Stimulated activated CD4-positive, alpha-beta T cell treated with anti-CD3 and anti-CD28 coated beads, Interleukin-4, amount 100 ng/mL, for 4 hours (primary cell): ENCODE results near the gene MTREX.

Experiments
- DNase-seq, 2 experiments: peaks; one replicate each; pipeline ENCODE4 v3.0.0-alpha.2; 2020

The MTREX gene

DNA sequence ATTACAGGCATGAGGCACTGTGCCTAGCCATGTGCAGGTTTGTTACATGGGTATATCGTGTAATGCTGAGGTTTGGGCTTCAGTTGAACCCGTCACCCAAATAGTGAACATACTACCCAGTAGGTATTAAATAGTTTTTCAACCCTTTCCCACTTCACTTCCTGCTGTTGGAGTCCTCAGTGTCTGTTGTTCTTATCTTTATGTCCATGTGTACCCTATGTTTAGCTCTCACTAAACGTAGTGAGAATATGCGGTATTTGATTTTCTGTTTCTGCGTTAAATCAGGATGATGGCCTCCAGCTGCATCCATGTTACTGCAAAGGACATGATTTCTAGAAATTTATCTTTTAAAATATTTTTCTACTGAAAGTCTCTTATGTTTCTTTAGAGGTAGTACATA is 17.8 kb downstream of the MTREX start:
- no peak for DNase-seq

DNA sequence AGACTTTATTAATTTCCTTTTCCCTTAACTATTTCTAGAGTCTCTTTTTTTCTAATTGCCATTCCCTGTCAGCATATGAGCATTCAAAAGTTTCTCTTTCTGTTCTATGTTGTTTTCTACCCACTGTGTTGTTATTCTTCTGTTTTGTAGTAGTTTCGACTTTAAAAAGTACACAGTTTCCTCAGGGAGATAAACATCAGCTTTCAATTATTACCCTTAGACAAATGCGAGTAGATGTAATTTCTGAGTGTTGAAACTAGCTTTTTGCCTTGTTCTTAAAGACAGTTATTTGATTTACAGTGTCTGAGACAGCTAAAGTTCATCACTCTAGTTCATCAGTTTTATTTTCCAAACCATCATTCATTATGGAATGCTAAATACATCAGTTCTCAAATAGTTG is 19.5 kb downstream of the MTREX start:
- DNase-seq = no peak

DNA sequence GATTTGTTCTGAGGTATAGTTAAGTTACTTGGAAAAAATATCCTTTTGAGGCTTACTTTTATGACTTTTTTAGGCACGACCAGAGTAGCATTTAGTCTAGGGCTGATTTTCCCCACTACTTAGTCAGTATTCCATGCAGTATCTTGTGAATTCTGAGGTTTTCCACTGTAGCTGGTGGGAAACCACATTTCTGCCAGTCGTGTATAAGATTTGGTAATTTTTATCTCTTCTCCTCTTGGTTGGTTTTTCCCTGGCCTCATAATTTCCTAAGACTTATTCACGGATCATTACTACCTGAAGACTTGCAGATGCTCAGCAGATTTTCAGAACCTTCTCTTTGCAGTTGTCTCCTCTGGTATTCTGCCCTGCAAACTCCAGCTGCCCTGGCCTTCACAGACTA is 23.5 kb downstream of the MTREX start:
- no peak for DNase-seq

DNA sequence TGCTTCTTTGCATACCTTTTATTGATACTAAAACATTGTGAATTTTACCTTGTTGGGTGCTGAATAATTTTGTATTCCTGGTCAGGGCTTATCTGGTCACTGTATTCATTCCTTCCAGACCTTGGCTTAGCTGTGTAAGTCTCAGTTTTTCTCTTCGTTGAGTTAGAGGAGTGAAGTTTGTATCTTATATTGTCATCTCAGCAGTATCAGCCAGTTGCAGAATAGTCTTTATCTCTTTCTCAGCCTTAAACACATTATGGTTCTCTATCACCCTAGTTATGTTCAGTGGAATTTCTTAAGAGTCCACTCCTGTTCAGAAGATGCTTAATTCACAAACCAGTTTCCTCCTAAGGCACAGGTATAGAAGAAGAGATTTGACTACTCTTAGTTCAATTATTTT is 25.2 kb downstream of the MTREX start:
- DNase-seq = no peak

DNA sequence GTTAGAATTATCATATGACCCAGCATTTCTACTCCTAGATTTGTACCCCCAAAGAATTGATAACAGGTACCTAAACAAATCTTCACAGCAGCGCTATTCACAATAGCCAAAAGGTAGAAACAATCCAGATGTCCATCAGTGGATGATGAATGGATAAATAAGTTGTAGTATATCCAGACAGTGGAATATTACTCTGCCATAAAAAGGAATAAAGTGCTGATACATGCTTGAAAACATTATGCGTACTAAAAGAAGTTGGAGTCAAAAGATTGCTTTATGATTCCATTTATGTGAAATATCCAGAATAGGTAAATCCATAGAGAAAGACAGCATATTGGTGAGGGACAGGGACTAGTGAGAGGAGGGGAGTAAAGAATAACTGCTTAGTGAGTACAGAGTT is 26.0 kb downstream of the MTREX start:
- no peak for DNase-seq

DNA sequence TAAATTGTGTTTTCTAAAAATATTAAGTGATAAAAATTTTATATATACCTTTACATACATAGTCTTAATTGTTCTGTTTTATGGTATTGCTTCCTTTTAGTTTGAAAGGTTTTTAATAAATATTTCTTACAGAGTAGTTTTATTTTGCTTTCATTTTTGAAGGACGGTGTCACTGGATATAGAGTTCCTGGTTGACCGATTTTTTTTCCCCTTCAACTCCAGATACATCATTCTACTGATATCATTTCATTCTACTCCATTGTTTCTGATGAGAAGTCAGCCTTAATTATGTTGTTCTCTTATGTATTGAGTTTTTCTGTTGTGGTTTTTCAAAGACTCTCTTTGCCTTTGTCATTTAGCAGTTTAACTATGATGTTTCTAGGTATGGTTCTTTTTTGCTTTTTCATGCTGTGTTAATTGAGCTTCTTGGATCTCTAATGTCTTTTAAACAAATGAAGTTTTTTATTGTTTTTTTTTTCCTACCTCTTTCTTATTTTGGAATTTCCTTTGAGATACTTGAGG is 30.4 kb downstream of the MTREX start:
- DNase-seq = no peak

DNA sequence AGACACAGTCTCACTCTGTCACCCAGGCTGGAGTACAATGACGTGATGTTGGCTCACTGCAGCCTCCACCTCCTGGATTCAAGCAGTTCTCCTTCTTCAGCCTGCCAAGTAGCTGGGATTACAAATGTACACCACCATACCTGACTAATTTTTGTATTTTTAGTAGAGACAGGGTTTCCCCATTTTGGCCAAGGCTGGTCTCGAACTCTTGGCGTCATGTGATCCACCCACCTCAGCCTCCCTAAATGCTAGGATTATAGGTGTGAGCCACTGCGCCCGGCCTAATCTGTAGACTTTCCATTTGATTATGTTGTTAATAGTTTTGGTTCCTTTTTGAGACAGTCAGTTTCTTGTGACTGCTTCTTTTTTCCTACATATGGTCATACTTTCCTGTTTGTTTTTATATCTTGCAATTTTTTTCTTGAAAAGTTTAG is 31.0 kb downstream of the MTREX start:
- DNase-seq = peak in 1 of 2 experiments; percentile 36

DNA sequence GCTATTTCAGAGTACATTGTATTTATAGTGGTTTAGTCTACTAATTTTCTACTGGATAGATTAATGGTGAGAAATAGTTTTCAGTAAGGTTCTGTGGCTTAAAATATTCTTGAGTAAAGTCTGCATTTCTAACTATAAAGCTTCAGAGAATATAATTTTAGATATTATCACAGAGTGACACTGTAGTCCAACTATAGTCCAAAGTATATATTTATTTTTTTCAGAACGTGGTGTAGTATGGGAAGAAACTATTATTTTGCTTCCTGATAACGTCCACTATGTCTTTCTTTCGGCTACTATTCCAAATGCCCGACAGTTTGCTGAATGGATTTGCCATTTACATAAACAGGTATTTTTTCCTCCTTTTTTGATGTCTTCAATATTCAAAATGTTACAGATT is 35.3 kb downstream of the MTREX start:
- DNase-seq = no peak

DNA sequence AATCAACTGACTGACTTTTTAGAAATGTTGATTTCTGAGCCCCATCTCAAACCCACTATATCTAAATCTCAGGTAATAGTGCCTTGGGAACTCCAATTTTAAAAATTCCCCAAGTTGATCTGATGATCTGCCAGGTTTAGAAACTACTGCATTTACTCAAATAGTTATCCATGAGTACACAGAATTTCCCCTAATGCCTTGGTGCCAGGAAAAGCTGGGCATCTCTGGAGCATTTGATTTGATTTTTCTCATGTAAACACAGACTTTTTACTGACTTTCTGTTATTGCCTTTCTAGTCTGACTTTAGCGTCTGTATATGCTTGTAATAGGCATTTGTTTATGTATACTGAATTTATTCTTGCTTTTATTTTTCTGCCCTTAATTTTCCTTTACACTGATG is 35.8 kb downstream of the MTREX start:
- no peak for DNase-seq

DNA sequence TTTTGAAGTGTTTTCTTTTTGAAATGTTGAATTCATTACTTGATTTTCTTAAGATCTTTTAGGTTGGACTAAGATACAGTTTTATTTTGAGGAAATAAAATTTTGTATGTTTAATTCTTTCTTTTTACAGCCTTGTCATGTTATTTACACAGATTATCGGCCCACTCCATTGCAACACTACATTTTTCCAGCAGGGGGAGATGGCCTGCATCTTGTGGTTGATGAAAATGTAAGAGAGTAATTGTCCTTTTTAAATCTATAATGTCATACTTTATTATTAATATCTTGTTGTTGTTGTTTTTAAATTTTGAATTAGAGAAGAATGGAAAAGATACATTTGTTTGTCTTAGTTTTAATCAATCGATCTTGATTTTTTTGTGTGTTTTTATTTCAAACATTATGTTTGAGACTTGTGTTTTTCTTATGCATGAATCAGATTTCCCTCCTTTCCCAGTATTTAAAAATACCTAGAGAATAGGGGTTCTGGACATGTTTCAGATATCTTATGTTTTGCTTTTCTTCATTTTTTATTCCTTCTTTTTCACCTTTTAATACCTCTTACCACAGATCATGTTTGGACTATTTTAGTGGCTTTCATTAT is 36.7 kb downstream of the MTREX start:
- DNase-seq = peak; percentile 45 to 47

DNA sequence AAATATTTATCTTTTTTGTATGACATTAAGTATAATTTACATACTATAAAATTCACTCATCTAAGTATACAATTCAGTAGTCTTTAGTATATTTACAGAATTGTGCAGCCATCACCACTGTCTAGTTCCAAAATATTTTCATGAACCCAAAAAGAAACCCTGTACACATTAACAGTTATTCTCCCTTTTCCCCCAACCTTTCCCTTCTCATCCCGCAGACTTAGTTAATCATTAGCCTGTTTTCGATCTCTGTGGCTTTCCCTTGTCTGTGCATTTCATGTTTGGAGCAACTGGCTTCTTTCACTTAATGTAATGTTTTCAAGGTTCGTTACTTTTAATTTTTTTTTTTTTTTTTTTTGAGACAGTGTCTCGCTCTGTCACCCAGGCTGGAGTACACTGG is 37.5 kb downstream of the MTREX start:
- DNase-seq = no peak

DNA sequence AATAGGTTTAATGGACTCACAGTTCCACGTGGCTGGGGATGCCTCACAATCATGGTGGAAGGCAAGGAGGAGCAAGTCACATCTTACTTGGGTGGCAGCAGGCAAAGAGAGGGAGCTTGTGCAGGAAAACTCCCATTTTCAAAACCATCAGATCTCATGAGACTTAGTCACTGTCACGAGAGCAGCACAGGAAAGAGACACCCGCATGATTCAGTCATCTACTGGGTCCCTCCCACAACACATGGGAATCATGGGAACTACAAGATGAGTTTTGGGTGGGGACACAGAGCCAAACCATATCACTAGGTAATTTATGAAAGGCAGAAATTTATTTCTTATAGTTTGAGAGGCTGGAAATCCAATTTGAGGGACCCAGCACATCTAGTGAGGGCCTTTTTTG is 40.0 kb downstream of the MTREX start:
- DNase-seq = no peak

DNA sequence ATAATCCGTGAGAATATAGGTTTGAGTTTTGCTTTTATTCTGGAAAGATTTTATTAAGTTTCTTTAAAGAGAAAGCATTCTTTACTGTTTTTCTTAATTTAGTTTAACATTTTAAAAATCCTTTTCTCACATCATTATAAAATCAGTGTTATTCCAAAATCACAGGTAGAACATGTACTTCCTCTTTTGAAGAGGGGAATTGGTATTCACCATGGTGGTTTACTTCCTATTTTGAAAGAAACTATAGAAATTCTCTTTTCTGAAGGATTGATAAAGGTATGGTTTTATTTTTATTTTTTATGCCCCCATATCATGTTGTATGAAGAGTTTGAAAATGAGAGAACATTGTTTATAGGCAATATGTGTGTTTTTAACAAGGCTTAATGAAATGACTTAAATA is 43.0 kb downstream of the MTREX start:
- DNase-seq = no peak

DNA sequence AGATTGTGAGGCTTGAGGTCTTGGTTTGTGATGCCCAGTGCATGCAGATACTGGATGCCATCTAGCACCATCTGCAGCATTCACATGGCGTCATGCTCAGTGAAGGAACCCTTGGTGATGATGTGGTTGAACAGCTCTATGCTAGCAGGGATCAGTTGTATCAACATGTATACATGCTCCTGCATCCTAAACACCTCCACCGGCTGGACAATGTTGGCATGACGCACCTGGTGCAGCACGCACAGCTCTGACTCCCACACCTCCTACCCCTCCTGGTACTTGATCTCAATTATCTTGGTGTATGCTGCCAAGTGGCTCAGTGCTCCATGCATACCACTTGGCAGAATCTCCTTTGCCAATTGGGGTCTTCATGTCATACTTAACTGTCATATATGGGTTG is 49.1 kb downstream of the MTREX start:
- DNase-seq = no peak

DNA sequence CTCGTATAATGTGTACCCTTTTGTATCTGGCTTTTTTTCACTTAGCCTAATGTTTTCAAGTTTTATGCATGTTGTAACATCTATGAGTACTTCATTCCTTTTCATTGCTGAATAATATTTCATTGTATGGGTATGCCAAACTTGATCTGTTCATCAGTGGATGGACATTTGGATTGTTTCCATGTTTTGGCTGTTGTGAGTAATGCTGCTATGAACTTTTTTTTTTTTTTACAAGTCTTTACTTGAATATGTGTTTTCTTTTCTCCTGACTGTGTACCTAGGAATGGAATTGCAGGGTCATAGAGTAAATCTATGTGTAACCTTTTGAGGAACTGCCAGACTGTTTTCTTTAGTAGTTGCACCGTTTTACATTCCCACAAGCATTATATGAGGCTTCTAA is 52.4 kb downstream of the MTREX start:
- no peak for DNase-seq

DNA sequence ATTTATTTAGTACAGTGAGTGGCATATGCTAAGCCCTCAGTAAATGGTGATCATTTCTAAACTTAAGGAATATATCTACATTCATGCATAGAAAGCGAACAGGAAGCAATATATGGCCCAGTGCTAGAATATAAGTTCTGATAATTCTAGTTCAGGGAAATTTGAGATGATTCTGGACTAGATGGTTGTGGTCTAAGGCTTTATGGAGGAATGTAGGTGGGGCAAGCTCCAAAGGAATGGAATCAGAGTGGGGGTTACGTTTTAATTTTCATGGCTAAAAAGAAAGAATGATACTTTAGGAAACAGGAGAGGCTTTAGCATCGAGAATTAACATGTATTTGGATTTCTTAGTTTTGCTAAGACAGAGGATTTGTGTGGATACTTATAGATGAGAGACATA is 56.1 kb downstream of the MTREX start:
- no peak for DNase-seq

DNA sequence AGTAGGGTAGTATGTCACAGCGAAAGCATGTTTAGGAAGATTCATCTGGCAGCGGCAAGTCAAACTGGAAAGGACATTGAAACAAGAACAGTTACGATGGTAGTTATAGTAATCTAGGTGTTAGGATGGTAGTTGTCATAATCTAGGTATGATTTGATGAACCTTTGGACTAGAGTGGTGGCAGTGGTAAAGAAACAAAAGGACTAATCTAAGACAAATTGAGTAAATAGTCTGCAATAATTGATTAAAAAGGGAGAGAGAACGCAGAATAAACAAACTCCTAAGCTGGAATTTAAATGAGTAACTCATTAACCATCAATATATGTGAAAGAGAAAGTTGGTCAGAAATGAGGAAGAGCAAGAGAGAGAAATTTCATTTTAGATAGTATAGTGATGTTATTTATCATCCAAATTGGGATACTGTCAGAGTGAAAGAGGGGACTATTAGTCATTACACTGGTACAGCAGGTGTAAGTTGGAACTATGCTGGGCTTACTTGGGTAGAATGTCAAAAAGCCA is 56.8 kb downstream of the MTREX start:
- no peak for DNase-seq

DNA sequence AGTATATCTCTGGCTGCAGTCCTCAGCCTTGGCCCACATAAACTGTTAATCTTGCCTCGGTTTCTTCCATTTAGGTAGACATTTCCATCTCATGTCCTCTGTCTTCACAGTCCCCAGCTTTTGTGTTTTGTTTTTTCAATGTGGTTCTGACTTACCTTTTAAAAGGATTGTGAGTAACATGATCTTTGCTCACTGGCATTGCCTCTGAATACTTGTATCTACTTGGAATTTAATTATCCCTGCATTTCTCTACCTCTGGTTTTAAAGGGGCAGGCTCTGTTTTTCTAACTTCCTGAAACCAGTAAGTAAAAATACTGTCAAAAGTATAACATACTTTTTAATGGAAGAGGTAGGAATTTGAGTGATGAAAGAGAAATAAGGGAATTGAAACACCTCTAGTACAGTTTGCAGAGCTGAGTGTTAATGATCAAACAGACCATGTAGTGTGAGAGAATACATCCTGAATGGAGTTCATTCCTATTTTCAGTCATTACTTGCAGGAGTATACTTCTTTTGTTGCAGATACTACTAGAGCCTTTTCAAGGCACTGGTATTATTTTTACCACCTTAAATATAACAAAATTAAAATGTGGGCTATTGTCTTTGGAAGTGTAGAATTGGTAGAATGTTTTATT is 62.6 kb downstream of the MTREX start:
- no peak for DNase-seq

DNA sequence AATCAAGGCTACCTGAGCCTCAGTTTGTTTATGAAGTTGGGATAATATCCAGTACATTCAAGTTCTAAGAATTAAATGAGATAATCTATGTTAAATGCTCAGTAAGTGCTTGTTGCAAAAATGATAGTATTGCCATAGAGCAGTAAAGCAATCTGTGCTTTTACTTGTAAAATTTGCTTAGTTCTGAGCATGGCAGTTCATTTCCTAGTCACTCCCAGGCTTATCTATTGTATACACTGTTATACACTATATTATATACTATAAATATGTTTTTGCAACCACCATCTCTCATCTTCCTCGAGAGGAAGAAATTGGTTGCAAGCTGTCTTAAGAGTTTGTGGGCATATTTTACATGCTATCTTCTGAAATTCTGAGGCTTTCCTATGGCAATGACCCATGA is 63.4 kb downstream of the MTREX start:
- DNase-seq = no peak

DNA sequence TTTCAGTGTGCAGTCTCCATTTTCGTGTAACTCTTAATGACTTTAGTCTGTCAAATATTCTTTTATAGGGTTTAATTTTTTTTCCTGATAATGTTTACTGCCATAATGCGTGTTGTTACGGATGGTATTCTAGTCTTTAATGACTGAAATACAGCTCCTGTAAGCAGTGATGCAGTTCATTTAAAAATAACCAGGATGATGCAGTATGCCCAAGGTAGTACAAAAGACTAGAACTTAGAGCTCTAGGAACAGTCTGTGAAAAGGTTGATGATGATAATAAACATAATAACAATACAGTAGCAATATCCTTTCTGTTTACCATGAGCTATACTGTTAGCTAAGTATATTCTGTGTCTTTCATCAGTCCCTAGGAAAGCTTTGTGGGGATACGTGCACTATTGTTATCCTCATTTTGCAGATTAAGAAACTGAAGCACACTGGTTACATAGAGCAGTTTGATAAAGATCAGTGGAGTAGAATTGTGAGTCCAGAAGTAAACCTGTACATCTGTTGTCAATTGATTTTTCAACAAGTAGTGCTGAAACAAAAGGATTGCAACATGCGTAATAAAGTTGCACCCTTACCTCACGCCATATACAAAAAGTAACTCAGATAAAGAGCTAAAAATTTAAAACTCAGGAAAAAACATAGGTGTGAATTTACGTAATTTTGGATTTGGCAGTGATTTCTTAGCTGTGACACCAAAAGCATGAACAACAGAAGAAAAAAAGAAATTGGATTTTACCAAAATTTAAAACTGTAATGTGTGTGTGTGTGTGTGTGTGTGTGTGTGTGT is 64.5 kb downstream of the MTREX start:
- no peak for DNase-seq

DNA sequence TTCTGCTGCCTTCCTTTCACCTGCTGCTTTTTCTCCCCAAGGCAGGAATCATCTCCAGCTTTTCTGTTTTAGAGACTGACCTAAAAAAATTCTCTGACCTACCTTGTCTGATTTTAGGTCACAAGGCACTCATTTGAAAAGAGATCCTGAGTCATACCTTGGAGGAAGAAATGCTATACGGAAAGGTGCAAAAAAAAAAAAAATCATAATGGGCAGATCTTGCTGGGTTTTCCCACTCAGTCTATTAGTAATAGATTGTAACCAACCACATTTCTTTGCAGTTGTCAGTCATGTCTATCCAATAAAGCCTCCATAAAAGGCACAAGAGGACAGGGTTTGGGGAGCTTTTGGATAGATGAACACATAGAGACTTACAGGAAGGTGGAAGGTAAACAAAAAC is 70.0 kb downstream of the MTREX start:
- DNase-seq = no peak

DNA sequence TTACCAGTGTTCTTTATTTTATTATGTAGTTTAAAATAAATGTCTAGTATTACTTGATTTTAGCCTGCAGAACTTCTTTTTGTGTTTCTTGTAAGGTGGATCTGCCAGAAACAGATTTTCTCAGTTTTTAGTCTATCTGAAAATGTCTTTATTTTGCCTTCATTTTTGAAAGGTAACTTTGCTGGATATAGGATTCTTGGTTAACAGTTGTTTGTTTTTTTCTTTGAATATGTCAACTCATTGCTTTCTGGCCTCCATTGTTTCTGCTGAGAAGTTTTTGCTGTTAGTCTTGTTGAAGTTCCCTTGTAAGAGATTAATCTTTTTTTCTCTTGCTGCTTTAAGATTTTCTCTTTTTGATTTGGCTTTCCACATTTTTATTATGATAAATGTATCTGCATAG is 75.5 kb downstream of the MTREX start:
- no peak for DNase-seq

DNA sequence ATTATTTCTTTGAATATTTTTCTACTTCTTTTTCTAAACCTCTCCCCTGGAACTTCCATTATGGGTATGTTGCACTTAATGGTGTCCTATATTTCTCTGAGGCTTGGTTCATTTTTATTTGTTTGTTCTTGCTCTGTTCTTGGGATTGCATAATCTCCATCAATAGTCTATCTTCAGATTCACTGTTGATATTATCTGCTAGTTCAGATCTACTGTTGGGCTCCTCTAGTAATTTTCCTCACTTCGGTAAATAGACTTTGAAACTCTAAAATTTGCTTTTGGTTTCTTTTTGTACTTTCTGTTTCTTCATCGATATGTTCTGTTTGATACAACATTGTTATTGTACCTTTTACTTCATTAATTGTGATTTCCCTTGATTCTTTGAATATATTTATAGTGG is 76.3 kb downstream of the MTREX start:
- DNase-seq = no peak

DNA sequence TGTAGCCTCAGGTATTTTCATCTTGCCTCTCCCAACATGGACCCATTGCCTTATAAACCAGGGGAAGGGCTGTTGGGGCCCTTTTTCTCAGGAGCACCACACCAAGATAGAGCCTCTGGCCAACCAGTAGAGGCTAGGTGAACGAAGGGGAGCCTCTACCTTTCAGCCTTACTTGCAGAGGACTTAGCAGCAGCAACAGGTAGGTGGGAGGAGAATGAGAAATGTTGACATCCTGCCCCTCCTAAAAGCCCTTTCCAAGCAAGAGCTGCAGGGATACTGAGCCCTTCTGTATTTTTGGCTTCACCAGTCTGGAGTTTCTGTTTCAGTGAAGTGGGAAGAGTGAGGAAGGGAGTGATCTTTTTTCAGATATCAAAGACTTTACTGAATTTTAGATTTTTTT is 77.4 kb downstream of the MTREX start:
- DNase-seq = no peak
